ENCODE data around the gene BEST3. TPM values are rescaled to one million over a fixed set of nuclear protein-coding genes. Genes with fewer than 3 reads are reported as not detected.

The BEST3 gene
- total and polyA plus RNA-seq, 2 donors (not counting 1 experiment from before 2014, with no cell fraction given), result not detected

DNA sequence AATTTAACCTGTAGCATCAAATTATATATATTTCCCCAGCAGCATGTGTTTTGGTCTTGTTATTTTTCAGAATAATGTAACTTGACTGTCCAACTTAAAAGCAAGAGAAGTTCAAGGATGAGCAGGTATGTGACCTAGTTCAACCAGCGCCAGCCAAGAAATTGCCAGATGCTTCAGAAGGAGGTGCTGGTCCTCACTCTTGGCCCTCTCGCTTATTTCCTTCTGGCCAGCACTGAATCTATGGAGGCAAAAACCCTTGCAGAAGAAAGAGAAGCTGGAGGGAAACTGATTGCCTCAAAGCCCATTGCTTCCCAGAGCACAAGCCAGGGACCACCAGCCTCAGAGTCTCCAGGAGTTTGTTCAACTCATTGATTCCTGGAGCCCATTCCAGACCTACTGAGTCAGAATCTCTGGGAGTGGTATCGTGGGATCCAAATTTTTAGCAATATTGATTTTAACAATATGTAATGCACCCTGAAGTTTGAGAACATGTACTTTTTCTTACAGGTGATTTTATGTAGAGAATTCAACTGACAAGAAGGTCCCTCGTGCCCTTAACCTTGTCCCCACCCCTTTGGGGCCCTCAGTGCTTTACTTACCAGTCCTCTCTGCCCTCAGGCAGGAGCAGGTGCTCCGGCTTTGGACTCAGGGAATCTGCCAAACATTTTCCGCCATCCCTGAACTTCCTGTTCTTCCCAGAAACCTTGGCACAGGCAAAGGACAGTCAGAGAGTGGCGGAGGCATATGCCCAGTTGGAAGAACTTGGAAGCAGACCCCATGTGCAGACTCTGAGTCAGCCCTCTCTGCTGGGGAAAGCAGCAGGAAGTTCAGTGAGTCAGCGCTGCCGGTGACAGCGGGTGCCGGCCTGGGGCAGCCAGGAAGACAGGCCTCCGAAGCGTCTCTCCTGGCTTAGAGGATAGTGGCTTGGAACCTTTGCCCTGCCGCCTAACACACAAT lies 10.4 kb downstream of the BEST3 start:
- H3K27me3 ChIP-seq (ENCODE audit: control insufficient read depth, insufficient read depth, low read length), result no peaks in the 10 kb centered on the region
- H3K27ac ChIP-seq (ENCODE audit: insufficient read depth, low read length), result peak overlapping the region; percentile 53
- no peak overlapping the region for H2AFZ ChIP-seq (ENCODE audit: low read length)

DNA sequence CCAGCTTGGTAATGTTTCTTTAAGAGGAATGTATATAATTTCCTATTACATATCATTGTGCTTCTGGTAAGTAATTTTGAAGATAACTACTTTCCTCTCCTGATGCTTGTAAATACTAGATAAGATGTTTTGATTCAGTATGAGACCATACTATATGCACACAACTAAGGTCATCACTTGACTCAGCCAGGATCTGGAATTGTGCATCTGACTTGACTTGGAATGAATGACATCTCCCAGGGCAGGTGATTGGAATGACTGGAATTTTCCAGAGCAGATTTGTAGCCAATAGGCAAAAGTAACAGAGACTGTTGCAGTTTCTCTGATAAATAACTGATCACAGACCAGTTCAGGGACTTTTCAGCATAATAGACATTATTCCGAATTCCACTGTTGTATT lies 11.1 kb downstream of the BEST3 start:
- Histone ChIP-seq H3K4me3 (replicated peaks in 1 of 4; ENCODE audit: control extremely low read depth in 1 of 4, insufficient read depth in 1 of 4, low read depth in 3 of 4, low read length in 4 of 4) (no peak overlapping the region), H3K27ac (ENCODE audit: insufficient read depth, low read length) (no peak overlapping the region), H3K4me1 (ENCODE audit: control insufficient read depth, extremely low read depth, insufficient read depth, low read length) (peaks cover 6% of the 10 kb centered on the region), H3K79me2 (ENCODE audit: control insufficient read depth, insufficient read depth, low read length) (no peaks in the 10 kb centered on the region), H2AFZ (ENCODE audit: low read length) (no peak overlapping the region), H3K9me3 (ENCODE audit: control insufficient read depth, insufficient read depth, low read depth, low read length) (no peaks in the 10 kb centered on the region), H3K9ac (ENCODE audit: insufficient read depth, low read length) (no peak overlapping the region), H4K20me1 (ENCODE audit: control insufficient read depth, extremely low read depth, insufficient read depth, low read length) (no peaks in the 10 kb centered on the region), H3K27me3 (ENCODE audit: control insufficient read depth, insufficient read depth, low read length) (no peaks in the 10 kb centered on the region), H3K4me2 (ENCODE audit: extremely low read depth, insufficient read depth, low read length) (no peak overlapping the region), H3K36me3 (ENCODE audit: control insufficient read depth, insufficient read depth, low read length) (no peaks in the 10 kb centered on the region)
- TF ChIP-seq, protein P1, sequence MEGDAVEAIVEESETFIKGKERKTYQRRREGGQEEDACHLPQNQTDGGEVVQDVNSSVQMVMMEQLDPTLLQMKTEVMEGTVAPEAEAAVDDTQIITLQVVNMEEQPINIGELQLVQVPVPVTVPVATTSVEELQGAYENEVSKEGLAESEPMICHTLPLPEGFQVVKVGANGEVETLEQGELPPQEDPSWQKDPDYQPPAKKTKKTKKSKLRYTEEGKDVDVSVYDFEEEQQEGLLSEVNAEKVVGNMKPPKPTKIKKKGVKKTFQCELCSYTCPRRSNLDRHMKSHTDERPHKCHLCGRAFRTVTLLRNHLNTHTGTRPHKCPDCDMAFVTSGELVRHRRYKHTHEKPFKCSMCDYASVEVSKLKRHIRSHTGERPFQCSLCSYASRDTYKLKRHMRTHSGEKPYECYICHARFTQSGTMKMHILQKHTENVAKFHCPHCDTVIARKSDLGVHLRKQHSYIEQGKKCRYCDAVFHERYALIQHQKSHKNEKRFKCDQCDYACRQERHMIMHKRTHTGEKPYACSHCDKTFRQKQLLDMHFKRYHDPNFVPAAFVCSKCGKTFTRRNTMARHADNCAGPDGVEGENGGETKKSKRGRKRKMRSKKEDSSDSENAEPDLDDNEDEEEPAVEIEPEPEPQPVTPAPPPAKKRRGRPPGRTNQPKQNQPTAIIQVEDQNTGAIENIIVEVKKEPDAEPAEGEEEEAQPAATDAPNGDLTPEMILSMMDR (conservative IDR thresholded peaks at IDR 0.05 in 1 of 2, IDR thresholded peaks at IDR 0.05 in 1 of 2; ENCODE audit: low read depth in 1 of 2, low read length in 2 of 2), result no peak
- TF ChIP-seq EZH2 (IDR thresholded peaks at IDR 0.05; ENCODE audit: low read length, missing control alignments), result no peak
- DNase-seq (ENCODE audit: low read depth in 2 of 2), result peak in 1 of 2 donors; percentile 61

More for the DNA sequence above, 10.4 kb downstream of the BEST3 start:
- H3K9me3 ChIP-seq (ENCODE audit: control insufficient read depth, insufficient read depth, low read depth, low read length), result no peaks in the 10 kb centered on the region
- peak; percentile 84 to 98 for DNase-seq (ENCODE audit: low read depth in 2 of 2)
- no peak overlapping the region for H3K9ac ChIP-seq (ENCODE audit: insufficient read depth, low read length)
- no peaks in the 10 kb centered on the region for H3K36me3 ChIP-seq (ENCODE audit: control insufficient read depth, insufficient read depth, low read length)
- no peaks in the 10 kb centered on the region for H4K20me1 ChIP-seq (ENCODE audit: control insufficient read depth, extremely low read depth, insufficient read depth, low read length)
- peaks cover 6% of the 10 kb centered on the region for H3K4me1 ChIP-seq (ENCODE audit: control insufficient read depth, extremely low read depth, insufficient read depth, low read length)
- no peak overlapping the region for H3K4me2 ChIP-seq (ENCODE audit: extremely low read depth, insufficient read depth, low read length)
- no peaks in the 10 kb centered on the region for H3K79me2 ChIP-seq (ENCODE audit: control insufficient read depth, insufficient read depth, low read length)
- H3K4me3 ChIP-seq (replicated peaks in 1 of 4; ENCODE audit: control extremely low read depth in 1 of 4, insufficient read depth in 1 of 4, low read depth in 3 of 4, low read length in 4 of 4), result no peak overlapping the region
- TF ChIP-seq, protein P1 (conservative IDR thresholded peaks at IDR 0.05 in 1 of 2, IDR thresholded peaks at IDR 0.05 in 1 of 2; ENCODE audit: low read depth in 1 of 2, low read length in 2 of 2), result no peak
- TF ChIP-seq EZH2 (IDR thresholded peaks at IDR 0.05; ENCODE audit: low read length, missing control alignments), result no peak

DNA sequence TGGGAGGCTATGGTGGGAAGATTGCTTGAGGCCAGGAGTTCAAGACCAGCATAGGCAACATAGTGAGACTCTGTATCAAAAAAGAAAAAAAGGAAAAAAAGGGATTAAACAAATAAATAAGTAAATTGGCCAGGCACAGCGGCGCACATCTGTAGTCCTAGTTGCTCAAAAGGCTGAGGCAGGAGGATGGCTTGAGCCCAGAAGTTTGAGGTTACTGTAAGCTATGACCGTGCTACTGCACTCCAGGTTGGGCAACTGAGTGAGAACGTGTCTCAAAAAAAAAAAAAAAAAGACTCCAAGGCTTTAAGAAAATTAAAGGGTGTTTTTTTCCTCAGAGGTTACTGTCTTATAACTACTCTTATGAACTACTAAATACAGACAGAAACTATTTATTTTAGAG lies 11.7 kb downstream of the BEST3 start:
- Histone ChIP-seq H3K27me3 (ENCODE audit: control insufficient read depth, insufficient read depth, low read length) (no peaks in the 10 kb centered on the region), H3K27ac (ENCODE audit: insufficient read depth, low read length) (no peak overlapping the region), H3K4me3 (replicated peaks in 1 of 4; ENCODE audit: control extremely low read depth in 1 of 4, insufficient read depth in 1 of 4, low read depth in 3 of 4, low read length in 4 of 4) (no peak overlapping the region), H3K9me3 (ENCODE audit: control insufficient read depth, insufficient read depth, low read depth, low read length) (no peaks in the 10 kb centered on the region), H3K4me1 (ENCODE audit: control insufficient read depth, extremely low read depth, insufficient read depth, low read length) (peaks cover 6% of the 10 kb centered on the region), H4K20me1 (ENCODE audit: control insufficient read depth, extremely low read depth, insufficient read depth, low read length) (no peaks in the 10 kb centered on the region), H3K79me2 (ENCODE audit: control insufficient read depth, insufficient read depth, low read length) (no peaks in the 10 kb centered on the region), H2AFZ (ENCODE audit: low read length) (no peak overlapping the region), H3K9ac (ENCODE audit: insufficient read depth, low read length) (no peak overlapping the region), H3K36me3 (ENCODE audit: control insufficient read depth, insufficient read depth, low read length) (no peaks in the 10 kb centered on the region), H3K4me2 (ENCODE audit: extremely low read depth, insufficient read depth, low read length) (no peak overlapping the region)
- DNase-seq (ENCODE audit: low read depth in 2 of 2), result peak; percentile 31 to 35
- TF ChIP-seq, protein P1 (conservative IDR thresholded peaks at IDR 0.05 in 1 of 2, IDR thresholded peaks at IDR 0.05 in 1 of 2; ENCODE audit: low read depth in 1 of 2, low read length in 2 of 2), result no peak
- no peak for TF ChIP-seq EZH2 (IDR thresholded peaks at IDR 0.05; ENCODE audit: low read length, missing control alignments)

Measured in fibroblast of lung (primary cell).